Vagina (tissue), 2 donors: Measurements from ENCODE around the gene OLFML2B.

Source experiments
- CTCF ChIP-seq, 3 experiments: fragments of 450-650 bp in 2 of 3; fragments of 200-600 bp in 1 of 3; sonication (generic) in 1 of 3; IDR thresholded peaks; one replicate each; pipeline ENCODE4 v1.5.1; 2017 to 2019; ENCODE audit warnings: antibody characterized with exemption in 3 of 3, mild to moderate bottlenecking in 2 of 3, moderate library complexity in 2 of 3
- POLR2A ChIP-seq, 2 donors: fragments of 450-650 bp; IDR thresholded peaks; one replicate each; pipeline ENCODE4 v1.6.1; 2017; ENCODE audit warnings: antibody characterized with exemption in 2 of 2, mild to moderate bottlenecking in 2 of 2, moderate library complexity in 2 of 2
- POLR2AphosphoS5 ChIP-seq, 2 donors: sonication (generic); formaldehyde crosslinking; IDR thresholded peaks; one replicate each; pipeline ENCODE4 v1.9.0; 2017; ENCODE audit warnings: antibody characterized with exemption in 2 of 2, mild to moderate bottlenecking in 2 of 2, low read depth in 1 of 2; ENCODE audit not compliant: insufficient read depth in 1 of 2

GRCh38 chr1:162059721-162060120, 36.1 kb upstream of the OLFML2B start:
- TF ChIP-seq CTCF (IDR thresholded peaks at IDR 0.05): no peak
- no peak for TF ChIP-seq POLR2A (IDR thresholded peaks at IDR 0.05)
- no peak for TF ChIP-seq POLR2AphosphoS5 (IDR thresholded peaks at IDR 0.05; ENCODE audit: insufficient read depth in 1 of 2, low read depth in 1 of 2)
